GM12878 (cell line): Measurements from ENCODE around the gene RNF149.
"Not testable (repeated sequence)": the region's sequence is repeated elsewhere in the genome, so short reads cannot be mapped to it uniquely, and the experiment has no call there.

Experiments
- BACH1 ChIP-seq: fragments of 450-650 bp; IDR thresholded peaks from 2 replicates; pipeline ENCODE4 v1.6.1; 2017; ENCODE audit warnings: mild to moderate bottlenecking, borderline replicate concordance
- CTCF ChIP-seq, 3 experiments: IDR thresholded peaks in 2 of 3; conservative IDR thresholded peaks in 1 of 3; 2 replicates each; pipeline ENCODE4 v1.5.1; 2011; ENCODE audit warnings: low read depth in 3 of 3, low read length in 3 of 3, mild to moderate bottlenecking in 3 of 3, control low read depth in 2 of 3, moderate library complexity in 2 of 3, inconsistent platforms in 1 of 3, mixed read lengths in 1 of 3; ENCODE audit not compliant: control insufficient read depth in 2 of 3, insufficient read depth in 1 of 3; ENCODE audit errors: extremely low read depth in 1 of 3
- EED ChIP-seq: sonication (generic); IDR thresholded peaks from 2 replicates; pipeline ENCODE4 v1.6.1; 2016; ENCODE audit warnings: antibody characterized with exemption, low read depth
- EGR1 ChIP-seq, 2 experiments: IDR thresholded peaks; 1 replicate in 1 of 2; 2 replicates in 1 of 2; pipeline ENCODE4 v1.6.1; 2011 to 2012; ENCODE audit warnings: low read depth in 2 of 2, low read length in 2 of 2, borderline replicate concordance in 1 of 2, mild to moderate bottlenecking in 1 of 2, moderate library complexity in 1 of 2
- HDAC2 ChIP-seq: fragments of 200-600 bp; sonication (generic); IDR thresholded peaks from 2 replicates; pipeline ENCODE4 v1.6.1; 2017
- JUND ChIP-seq: IDR thresholded peaks from 2 replicates; pipeline ENCODE4 v1.6.1; 2012; ENCODE audit warnings: low read depth, mild to moderate bottlenecking, low read length, improper control_type of control experiment, moderate library complexity
- MXI1 ChIP-seq: fragments of 150-350 bp; IDR thresholded peaks from 2 replicates; pipeline ENCODE4 v1.6.1; 2011; ENCODE audit warnings: low read depth, mild to moderate bottlenecking, inconsistent platforms, low read length, improper control_type of control experiment
- POLR2A ChIP-seq: IDR thresholded peaks from 2 replicates; pipeline ENCODE4 v1.6.1; 2011; ENCODE audit warnings: low read depth, mild to moderate bottlenecking, low read length
- STAT3 ChIP-seq: IDR thresholded peaks from 2 replicates; pipeline ENCODE4 v1.6.1; 2011; ENCODE audit warnings: low read depth, low read length, improper control_type of control experiment
- TAF1 ChIP-seq: IDR thresholded peaks from 2 replicates; pipeline ENCODE4 v1.6.1; 2011; ENCODE audit warnings: mild to moderate bottlenecking, low read depth, low read length, borderline replicate concordance
- YY1 ChIP-seq: IDR thresholded peaks from 2 replicates; pipeline ENCODE4 v1.6.1; 2011; ENCODE audit warnings: low read depth, mild to moderate bottlenecking, low read length
- ZBTB4 ChIP-seq: fragments of 450-650 bp; formaldehyde crosslinking; IDR thresholded peaks from 2 replicates; pipeline ENCODE4 v1.4.0; 2022; ENCODE audit warnings: mild to moderate bottlenecking, moderate library complexity

- TF ChIP-seq CTCF (IDR thresholded peaks at IDR 0.05 in 2 of 3, conservative IDR thresholded peaks at IDR 0.05 in 1 of 3; ENCODE audit: control insufficient read depth in 2 of 3, extremely low read depth in 1 of 3, insufficient read depth in 1 of 3, low read depth in 3 of 3, low read length in 3 of 3); HDAC2; ZBTB4 (CRISPR knock-in tag); JUND; YY1; MXI1; EGR1 (IDR thresholded peaks at IDR 0.05; ENCODE audit: borderline replicate concordance in 1 of 2, low read depth in 2 of 2, low read length in 2 of 2); POLR2A; STAT3; EED; TAF1; BACH1: not testable (repeated sequence)
Observed at GRCh38 chr2:101248756-101249155, 59.7 kb downstream of the RNF149 start.
